GM06990 (cell line): Measurements from ENCODE around the gene CAMK2A.

ENCODE experiments used
- DNase-seq: peaks from one replicate; pipeline ENCODE4 v3.0.0-alpha.2; 2011; ENCODE audit not compliant: insufficient read length; ENCODE audit errors: extremely low read depth
- H3K27me3 ChIP-seq: replicated peaks from 2 replicates; pipeline ENCODE4 v1.6.0; 2011; ENCODE audit warnings: low read length; ENCODE audit not compliant: control insufficient read depth, insufficient read depth
- H3K36me3 ChIP-seq: 2 replicates; pipeline ENCODE4 v1.5.1; 2011; ENCODE audit warnings: low read length; ENCODE audit not compliant: control insufficient read depth, insufficient read depth
- H3K4me3 ChIP-seq: replicated peaks from 2 replicates; pipeline ENCODE4 v1.5.1; 2011; ENCODE audit warnings: low read depth, mild to moderate bottlenecking, control low read depth, low read length
- TF ChIP-seq, protein P1 (sequence below): IDR thresholded peaks from 2 replicates; pipeline ENCODE4 v1.5.1; 2011; ENCODE audit warnings: low read length, control low read depth, mild to moderate bottlenecking, inconsistent platforms; ENCODE audit not compliant: insufficient read depth, poor library complexity, severe bottlenecking

CAMK2A gene

DNA sequence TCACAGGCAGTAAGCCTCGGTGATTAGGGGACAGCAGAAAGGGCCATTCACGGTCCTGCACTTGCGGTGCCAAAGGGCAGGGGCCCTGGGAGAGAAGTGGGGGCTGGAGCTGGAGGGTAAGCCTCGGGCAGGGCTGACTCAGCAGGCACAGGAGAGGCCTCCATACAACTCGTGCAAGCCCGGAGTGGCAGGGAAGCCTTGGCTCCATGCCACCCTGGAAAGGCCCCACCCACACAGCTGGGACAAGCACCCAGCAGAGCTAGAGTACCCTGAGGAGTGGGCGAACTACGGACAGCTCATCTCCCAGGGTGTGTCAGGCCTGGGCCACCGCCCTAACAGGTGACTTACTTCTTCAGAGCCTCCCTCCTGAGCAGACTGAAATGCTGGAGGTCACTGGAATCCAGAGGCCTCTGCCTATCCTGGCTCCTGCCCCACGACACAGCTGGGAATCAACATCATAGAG, 5.6 kb upstream of the CAMK2A start:
- TF ChIP-seq, protein P1, sequence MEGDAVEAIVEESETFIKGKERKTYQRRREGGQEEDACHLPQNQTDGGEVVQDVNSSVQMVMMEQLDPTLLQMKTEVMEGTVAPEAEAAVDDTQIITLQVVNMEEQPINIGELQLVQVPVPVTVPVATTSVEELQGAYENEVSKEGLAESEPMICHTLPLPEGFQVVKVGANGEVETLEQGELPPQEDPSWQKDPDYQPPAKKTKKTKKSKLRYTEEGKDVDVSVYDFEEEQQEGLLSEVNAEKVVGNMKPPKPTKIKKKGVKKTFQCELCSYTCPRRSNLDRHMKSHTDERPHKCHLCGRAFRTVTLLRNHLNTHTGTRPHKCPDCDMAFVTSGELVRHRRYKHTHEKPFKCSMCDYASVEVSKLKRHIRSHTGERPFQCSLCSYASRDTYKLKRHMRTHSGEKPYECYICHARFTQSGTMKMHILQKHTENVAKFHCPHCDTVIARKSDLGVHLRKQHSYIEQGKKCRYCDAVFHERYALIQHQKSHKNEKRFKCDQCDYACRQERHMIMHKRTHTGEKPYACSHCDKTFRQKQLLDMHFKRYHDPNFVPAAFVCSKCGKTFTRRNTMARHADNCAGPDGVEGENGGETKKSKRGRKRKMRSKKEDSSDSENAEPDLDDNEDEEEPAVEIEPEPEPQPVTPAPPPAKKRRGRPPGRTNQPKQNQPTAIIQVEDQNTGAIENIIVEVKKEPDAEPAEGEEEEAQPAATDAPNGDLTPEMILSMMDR = no peak
- Histone ChIP-seq H3K4me3 (no peak overlapping the region), H3K36me3 (no peaks in the 10 kb centered on the region), H3K27me3 (no peaks in the 10 kb centered on the region; the same call in 1 of the 2 replicates)
- no peak for DNase-seq

DNA sequence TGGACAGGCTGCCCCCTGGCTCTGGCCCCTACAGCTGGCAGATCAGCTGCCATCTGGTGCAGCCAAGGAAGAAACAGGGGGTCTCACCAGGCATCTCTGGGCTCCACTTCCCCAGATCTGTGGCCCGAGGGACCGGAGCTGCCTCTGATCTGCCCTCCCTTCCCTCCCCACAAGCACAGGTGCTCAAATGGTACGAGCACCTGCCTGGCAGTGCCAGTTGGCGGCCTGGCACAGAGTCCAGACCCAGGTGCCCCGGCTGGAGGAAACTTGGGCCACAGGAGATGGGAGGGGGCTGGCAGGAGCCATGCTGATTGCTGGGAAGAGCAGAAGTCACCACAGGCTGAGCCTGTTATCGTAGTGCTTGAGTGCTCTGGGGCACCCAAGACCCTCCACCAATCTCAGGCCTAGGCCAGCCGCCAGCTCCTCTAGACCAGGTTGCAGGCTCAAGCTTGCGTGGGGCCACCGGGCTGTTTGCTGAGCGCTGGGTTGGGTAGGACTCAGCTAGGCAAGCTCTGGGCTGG, 5.0 kb upstream of the CAMK2A start:
- no peaks in the 10 kb centered on the region for H3K36me3 ChIP-seq
- H3K4me3 ChIP-seq = no peak overlapping the region
- no peaks in the 10 kb centered on the region; the same call in none of the 2 replicates for H3K27me3 ChIP-seq
- TF ChIP-seq, protein P1 = no peak
- DNase-seq = no peak

DNA sequence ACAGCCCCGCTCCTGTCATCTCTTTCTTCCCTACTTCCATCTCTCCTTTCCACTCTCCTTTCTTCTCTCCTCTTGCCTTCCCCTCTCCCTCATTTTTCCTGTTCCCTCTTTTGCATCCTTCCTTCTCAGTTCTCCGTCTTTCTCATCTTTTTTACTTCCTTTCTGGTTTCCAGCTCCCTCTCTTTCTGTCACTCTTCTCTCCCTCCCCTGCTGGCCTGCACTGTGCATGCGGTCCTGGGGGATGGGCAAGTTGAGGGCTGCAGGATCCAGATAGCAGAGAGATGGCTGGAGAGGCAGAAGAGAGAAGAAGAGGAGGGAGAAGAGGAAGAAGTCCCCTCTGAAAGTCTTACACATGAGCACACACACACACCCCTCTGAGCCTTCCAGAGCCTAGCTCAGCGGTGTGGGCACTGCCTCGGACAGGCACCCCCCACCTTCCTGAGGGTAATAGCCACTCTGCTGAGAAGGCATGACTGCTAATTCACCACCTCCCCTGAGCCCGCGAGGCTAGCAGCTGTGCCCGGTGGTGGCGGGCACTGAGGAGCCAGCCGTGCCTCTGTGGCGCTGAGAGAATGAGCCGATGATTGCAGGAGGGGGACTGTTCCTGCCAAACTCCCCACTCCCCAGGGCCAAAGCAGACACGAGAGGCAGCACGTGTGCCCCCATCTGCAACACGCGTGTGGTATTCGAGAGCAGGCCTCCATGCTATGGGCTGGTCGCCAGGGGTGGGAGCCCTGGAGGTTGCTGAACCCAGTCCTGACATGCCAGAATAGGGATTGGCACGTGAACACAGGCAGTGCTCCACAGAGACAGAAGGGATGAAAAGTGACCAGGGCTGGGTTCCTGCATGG, 3.7 kb upstream of the CAMK2A start:
- no peak for DNase-seq
- Histone ChIP-seq H3K4me3 (no peak overlapping the region), H3K36me3 (no peaks in the 10 kb centered on the region), H3K27me3 (no peaks in the 10 kb centered on the region; the same call in none of the 2 replicates)
- TF ChIP-seq, protein P1 = no peak

DNA sequence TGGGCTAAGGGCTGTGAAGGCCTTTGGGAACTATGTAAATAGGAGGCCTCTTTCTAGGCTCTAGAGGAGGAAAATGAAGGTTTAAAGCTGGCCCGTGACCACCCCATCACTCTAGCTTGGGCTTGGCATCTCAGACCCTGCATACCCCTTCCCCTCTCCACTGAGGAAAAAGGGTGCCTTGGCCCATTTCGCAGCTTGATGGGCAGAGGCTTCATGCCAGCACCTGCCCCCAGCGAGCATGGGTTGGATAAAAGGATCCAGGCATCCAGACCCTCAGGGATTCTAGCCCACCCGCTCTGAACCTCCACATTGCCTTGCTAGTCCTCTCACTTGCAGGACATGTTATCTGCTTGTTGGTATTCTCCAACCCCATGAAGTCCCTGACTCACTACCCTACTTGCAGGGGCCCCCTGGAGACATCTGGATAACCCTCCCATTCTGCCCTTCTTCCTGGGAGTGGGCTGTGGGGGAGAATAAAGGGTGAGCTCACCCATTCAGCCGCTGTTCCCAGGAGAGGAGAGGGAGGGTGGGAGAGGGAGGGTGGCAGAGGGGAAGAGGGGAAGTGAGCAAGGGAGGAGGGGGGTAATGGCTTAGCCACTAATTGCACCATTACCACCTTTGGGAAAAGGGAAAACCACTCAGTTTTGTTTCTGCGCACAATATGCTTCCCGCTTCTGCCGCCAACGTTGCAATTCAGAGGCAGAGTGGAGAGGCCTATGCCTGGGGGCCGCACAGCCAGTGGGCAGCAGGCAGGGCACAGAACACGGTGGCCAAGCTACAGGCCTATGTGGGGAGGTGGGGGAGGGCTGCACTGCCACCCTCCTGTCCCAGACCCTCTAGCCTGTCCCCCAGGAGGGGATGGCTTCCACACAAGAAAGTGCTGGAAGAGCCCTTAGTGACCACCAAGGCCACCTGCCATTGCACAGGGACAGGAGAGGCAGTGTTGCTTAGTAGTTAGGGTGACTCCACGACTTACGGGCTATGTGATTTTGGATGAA, 2.1 kb upstream of the CAMK2A start:
- no peaks in the 10 kb centered on the region; the same call in none of the 2 replicates for H3K27me3 ChIP-seq
- no peaks in the 10 kb centered on the region for H3K36me3 ChIP-seq
- TF ChIP-seq, protein P1 = no peak
- DNase-seq = no peak
- H3K4me3 ChIP-seq = no peak overlapping the region

DNA sequence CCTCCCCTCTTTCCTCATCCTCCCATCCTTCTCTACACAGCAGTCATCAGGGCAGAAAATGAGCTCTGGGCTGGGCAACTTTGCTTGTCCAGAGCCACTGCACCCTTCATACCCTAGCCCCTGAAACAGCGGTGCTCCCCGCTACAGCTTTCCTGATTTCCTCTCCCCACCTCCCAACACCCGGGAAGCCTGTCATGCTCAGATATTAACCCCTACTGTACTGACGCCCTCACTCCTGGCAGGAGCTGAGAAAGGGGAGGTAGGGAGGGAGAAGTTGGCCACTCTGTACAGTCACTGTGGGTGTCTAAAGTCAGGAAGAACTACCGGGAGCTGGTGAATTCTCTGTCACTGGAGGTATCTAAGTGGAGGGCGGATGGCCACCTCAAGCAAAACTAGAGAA, 782 bp downstream of the CAMK2A start:
- no peak for DNase-seq
- no peaks in the 10 kb centered on the region for H3K36me3 ChIP-seq
- H3K4me3 ChIP-seq = no peak overlapping the region
- no peaks in the 10 kb centered on the region; the same call in none of the 2 replicates for H3K27me3 ChIP-seq
- TF ChIP-seq, protein P1 = no peak
